Nucleus accumbens (tissue), 56 donors: ENCODE results near the gene EEFSEC.

Source experiments
- DNase-seq, 56 donors: peaks; one replicate each; lab custom pipeline; 2025; lab: John Stamatoyannopoulos, UW

The EEFSEC gene

GRCh38 chr3:128281461-128282367 is 128.4 kb downstream of the EEFSEC start:
- no peak for DNase-seq

- peak in 12 of 56 donors; percentile 6 to 48 (median 18) for DNase-seq
Observed at GRCh38 chr3:128282380-128283196, 129.3 kb downstream of the EEFSEC start.

- DNase-seq = no peak
Observed at GRCh38 chr3:128283421-128283820, 130.1 kb downstream of the EEFSEC start.

- DNase-seq = no peak
Observed at GRCh38 chr3:128285042-128285966, 132.0 kb downstream of the EEFSEC start.

GRCh38 chr3:128285967-128286321 is 132.7 kb downstream of the EEFSEC start:
- no peak for DNase-seq

- DNase-seq = no peak
Observed at GRCh38 chr3:128286691-128287090, 133.4 kb downstream of the EEFSEC start.

GRCh38 chr3:128287216-128287615 is 133.9 kb downstream of the EEFSEC start:
- DNase-seq = no peak

- no peak for DNase-seq
Observed at GRCh38 chr3:128289534-128289933, 136.3 kb downstream of the EEFSEC start.

- DNase-seq = no peak
Observed at GRCh38 chr3:128290484-128290883, 137.2 kb downstream of the EEFSEC start.

- DNase-seq = no peak
Observed at GRCh38 chr3:128293930-128294329, 140.6 kb downstream of the EEFSEC start.

- no peak for DNase-seq
Observed at GRCh38 chr3:128294999-128295468, 141.8 kb downstream of the EEFSEC start.

- DNase-seq = no peak
Observed at GRCh38 chr3:128296469-128297251, 143.4 kb downstream of the EEFSEC start.

GRCh38 chr3:128297401-128298138 is 144.3 kb downstream of the EEFSEC start:
- no peak for DNase-seq

GRCh38 chr3:128301186-128302023 is 148.1 kb downstream of the EEFSEC start:
- DNase-seq = no peak

- no peak for DNase-seq
Observed at GRCh38 chr3:128306481-128306880, 153.2 kb downstream of the EEFSEC start.

- no peak for DNase-seq
Observed at GRCh38 chr3:128307029-128307633, 153.8 kb downstream of the EEFSEC start.

- peak in 1 of 56 donors; percentile 26 for DNase-seq
Observed at GRCh38 chr3:128307781-128308469, 154.6 kb downstream of the EEFSEC start.
